Measurements from ENCODE around the gene ACTA2. TPM values are rescaled to one million over a fixed set of nuclear protein-coding genes. Genes with fewer than 3 reads are reported as not detected.

The ACTA2 gene
- total and polyA plus RNA-seq, 4 donors: 13.2 to 182 (median 73.6) TPM

DNA sequence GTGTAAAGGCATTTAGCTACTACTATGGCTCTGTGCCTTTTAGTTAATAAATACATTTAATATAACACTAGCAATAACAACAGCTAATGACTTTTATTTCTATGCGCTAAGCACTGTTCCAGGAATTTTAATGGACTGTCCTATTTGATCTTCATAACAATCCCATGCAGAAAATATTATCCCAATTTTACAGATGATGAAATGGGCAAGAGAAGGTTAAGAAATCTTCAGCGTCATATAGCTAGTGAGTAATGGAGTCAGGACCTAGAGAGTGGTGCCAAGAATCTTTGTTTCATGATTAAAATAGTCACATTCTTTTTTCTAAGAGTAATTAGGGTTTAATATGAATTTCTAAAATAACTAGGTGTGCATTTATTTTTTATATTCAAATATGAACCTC, 32.4 kb downstream of the ACTA2 start:
- Histone ChIP-seq H3K4me1 (ENCODE audit: control insufficient read depth in 4 of 4, insufficient read depth in 4 of 4, low read length in 3 of 4) (no peaks in the 10 kb centered on the region), H3K9me3 (ENCODE audit: control insufficient read depth in 4 of 4, low read length in 3 of 4) (no peaks in the 10 kb centered on the region), H3K4me3 (ENCODE audit: low read depth in 1 of 3, low read length in 3 of 3) (no peak overlapping the region), H3K27me3 (ENCODE audit: control insufficient read depth in 4 of 4, insufficient read depth in 4 of 4, low read length in 3 of 4) (no peaks in the 10 kb centered on the region), H3K36me3 (ENCODE audit: control insufficient read depth in 4 of 4, insufficient read depth in 3 of 4, low read depth in 1 of 4, low read length in 3 of 4) (no peaks in the 10 kb centered on the region), H3K27ac (ENCODE audit: low read depth in 1 of 2, low read length in 2 of 2) (no peak overlapping the region), H3K9ac (ENCODE audit: low read depth in 1 of 2, low read length in 2 of 2) (no peak overlapping the region)
- TF ChIP-seq, protein P1, sequence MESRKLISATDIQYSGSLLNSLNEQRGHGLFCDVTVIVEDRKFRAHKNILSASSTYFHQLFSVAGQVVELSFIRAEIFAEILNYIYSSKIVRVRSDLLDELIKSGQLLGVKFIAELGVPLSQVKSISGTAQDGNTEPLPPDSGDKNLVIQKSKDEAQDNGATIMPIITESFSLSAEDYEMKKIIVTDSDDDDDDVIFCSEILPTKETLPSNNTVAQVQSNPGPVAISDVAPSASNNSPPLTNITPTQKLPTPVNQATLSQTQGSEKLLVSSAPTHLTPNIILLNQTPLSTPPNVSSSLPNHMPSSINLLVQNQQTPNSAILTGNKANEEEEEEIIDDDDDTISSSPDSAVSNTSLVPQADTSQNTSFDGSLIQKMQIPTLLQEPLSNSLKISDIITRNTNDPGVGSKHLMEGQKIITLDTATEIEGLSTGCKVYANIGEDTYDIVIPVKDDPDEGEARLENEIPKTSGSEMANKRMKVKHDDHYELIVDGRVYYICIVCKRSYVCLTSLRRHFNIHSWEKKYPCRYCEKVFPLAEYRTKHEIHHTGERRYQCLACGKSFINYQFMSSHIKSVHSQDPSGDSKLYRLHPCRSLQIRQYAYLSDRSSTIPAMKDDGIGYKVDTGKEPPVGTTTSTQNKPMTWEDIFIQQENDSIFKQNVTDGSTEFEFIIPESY (IDR thresholded peaks at IDR 0.05): no peak
- TF ChIP-seq NR2F2 (IDR thresholded peaks at IDR 0.05) (no peak), FOXA1 (IDR thresholded peaks at IDR 0.05) (no peak), YY1 (IDR thresholded peaks at IDR 0.05) (no peak), JUND (IDR thresholded peaks at IDR 0.05) (no peak), TAF1 (conservative IDR thresholded peaks at IDR 0.05) (no peak), RAD21 (IDR thresholded peaks at IDR 0.05) (no peak), FOXA2 (IDR thresholded peaks at IDR 0.05) (no peak), EGR1 (IDR thresholded peaks at IDR 0.05; ENCODE audit: low read depth in 2 of 2) (no peak)
- TF ChIP-seq, protein P2, sequence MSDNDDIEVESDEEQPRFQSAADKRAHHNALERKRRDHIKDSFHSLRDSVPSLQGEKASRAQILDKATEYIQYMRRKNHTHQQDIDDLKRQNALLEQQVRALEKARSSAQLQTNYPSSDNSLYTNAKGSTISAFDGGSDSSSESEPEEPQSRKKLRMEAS (IDR thresholded peaks at IDR 0.05): no peak
- TF ChIP-seq, protein P3, sequence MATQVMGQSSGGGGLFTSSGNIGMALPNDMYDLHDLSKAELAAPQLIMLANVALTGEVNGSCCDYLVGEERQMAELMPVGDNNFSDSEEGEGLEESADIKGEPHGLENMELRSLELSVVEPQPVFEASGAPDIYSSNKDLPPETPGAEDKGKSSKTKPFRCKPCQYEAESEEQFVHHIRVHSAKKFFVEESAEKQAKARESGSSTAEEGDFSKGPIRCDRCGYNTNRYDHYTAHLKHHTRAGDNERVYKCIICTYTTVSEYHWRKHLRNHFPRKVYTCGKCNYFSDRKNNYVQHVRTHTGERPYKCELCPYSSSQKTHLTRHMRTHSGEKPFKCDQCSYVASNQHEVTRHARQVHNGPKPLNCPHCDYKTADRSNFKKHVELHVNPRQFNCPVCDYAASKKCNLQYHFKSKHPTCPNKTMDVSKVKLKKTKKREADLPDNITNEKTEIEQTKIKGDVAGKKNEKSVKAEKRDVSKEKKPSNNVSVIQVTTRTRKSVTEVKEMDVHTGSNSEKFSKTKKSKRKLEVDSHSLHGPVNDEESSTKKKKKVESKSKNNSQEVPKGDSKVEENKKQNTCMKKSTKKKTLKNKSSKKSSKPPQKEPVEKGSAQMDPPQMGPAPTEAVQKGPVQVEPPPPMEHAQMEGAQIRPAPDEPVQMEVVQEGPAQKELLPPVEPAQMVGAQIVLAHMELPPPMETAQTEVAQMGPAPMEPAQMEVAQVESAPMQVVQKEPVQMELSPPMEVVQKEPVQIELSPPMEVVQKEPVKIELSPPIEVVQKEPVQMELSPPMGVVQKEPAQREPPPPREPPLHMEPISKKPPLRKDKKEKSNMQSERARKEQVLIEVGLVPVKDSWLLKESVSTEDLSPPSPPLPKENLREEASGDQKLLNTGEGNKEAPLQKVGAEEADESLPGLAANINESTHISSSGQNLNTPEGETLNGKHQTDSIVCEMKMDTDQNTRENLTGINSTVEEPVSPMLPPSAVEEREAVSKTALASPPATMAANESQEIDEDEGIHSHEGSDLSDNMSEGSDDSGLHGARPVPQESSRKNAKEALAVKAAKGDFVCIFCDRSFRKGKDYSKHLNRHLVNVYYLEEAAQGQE (IDR thresholded peaks at IDR 0.05): no peak
- DNase-seq (ENCODE audit: low spot score): no peak
- 48% methylated on average over 2 of the region's 2 CpGs for WGBS

DNA sequence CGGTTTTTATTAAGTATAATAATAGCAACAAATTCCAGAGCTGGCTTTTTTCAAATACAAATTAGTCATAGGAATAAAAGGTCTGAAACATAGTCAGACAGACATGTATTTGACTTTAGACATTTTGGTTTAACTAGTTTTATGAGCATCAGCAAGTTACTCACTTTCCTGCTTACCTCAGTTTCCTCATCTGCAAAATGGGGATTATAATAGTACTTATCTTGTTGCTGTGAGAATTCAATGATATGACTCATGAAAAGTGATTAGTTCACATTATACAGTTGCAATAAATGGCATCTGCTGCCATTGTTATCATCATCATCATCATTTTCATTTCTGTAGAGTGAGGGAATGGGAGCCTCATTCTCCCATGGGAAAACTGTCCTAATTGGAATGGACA, 33.5 kb downstream of the ACTA2 start:
- DNase-seq (ENCODE audit: low spot score): no peak
- no peak overlapping the region for H3K4me3 ChIP-seq (ENCODE audit: low read depth in 1 of 3, low read length in 3 of 3)
- WGBS: 97% methylated on average over 1 of the region's 1 CpG
- H3K4me1 ChIP-seq (ENCODE audit: control insufficient read depth in 4 of 4, insufficient read depth in 4 of 4, low read length in 3 of 4): no peaks in the 10 kb centered on the region
- no peaks in the 10 kb centered on the region for H3K27me3 ChIP-seq (ENCODE audit: control insufficient read depth in 4 of 4, insufficient read depth in 4 of 4, low read length in 3 of 4)
- no peak for TF ChIP-seq NR2F2 (IDR thresholded peaks at IDR 0.05)
- TF ChIP-seq, protein P3 (IDR thresholded peaks at IDR 0.05): no peak
- no peak for TF ChIP-seq HNF4A (conservative IDR thresholded peaks at IDR 0.05)
- no peak for TF ChIP-seq YY1 (IDR thresholded peaks at IDR 0.05)
- TF ChIP-seq, protein P4, sequence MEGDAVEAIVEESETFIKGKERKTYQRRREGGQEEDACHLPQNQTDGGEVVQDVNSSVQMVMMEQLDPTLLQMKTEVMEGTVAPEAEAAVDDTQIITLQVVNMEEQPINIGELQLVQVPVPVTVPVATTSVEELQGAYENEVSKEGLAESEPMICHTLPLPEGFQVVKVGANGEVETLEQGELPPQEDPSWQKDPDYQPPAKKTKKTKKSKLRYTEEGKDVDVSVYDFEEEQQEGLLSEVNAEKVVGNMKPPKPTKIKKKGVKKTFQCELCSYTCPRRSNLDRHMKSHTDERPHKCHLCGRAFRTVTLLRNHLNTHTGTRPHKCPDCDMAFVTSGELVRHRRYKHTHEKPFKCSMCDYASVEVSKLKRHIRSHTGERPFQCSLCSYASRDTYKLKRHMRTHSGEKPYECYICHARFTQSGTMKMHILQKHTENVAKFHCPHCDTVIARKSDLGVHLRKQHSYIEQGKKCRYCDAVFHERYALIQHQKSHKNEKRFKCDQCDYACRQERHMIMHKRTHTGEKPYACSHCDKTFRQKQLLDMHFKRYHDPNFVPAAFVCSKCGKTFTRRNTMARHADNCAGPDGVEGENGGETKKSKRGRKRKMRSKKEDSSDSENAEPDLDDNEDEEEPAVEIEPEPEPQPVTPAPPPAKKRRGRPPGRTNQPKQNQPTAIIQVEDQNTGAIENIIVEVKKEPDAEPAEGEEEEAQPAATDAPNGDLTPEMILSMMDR (IDR thresholded peaks at IDR 0.05; ENCODE audit: low read depth, low read length, missing input control): no peak
- no peak for TF ChIP-seq RXRA (IDR thresholded peaks at IDR 0.05)
- TF ChIP-seq FOXA1 (IDR thresholded peaks at IDR 0.05): no peak
- TF ChIP-seq TAF1 (conservative IDR thresholded peaks at IDR 0.05): no peak
- TF ChIP-seq, protein P1 (IDR thresholded peaks at IDR 0.05): no peak
- TF ChIP-seq GABPA (IDR thresholded peaks at IDR 0.05 in 1 of 2, conservative IDR thresholded peaks at IDR 0.05 in 1 of 2): no peak
- TF ChIP-seq FOXA2 (IDR thresholded peaks at IDR 0.05): no peak
- TF ChIP-seq SP1 (IDR thresholded peaks at IDR 0.05): no peak
- TF ChIP-seq RAD21 (IDR thresholded peaks at IDR 0.05): no peak
- TF ChIP-seq, protein P2 (IDR thresholded peaks at IDR 0.05): no peak
- H3K9me3 ChIP-seq (ENCODE audit: control insufficient read depth in 4 of 4, low read length in 3 of 4): no peaks in the 10 kb centered on the region
- no peaks in the 10 kb centered on the region for H3K36me3 ChIP-seq (ENCODE audit: control insufficient read depth in 4 of 4, insufficient read depth in 3 of 4, low read depth in 1 of 4, low read length in 3 of 4)
- no peak overlapping the region for H3K9ac ChIP-seq (ENCODE audit: low read depth in 1 of 2, low read length in 2 of 2)
- H3K27ac ChIP-seq (ENCODE audit: low read depth in 1 of 2, low read length in 2 of 2): no peak overlapping the region
